ENCODE results near the gene THSD7A.

The THSD7A gene

GRCh38 chr7:11636274-11636673, 195.7 kb downstream of the THSD7A start:
- Histone ChIP-seq H3K4me1 (ENCODE audit: low read length) (no peaks in the 10 kb centered on the region), H3K9me3 (replicated peaks; ENCODE audit: insufficient read depth, low read length) (no peaks in the 10 kb centered on the region), H2AFZ (ENCODE audit: low read length) (no peak overlapping the region), H3K79me2 (ENCODE audit: low read length) (no peaks in the 10 kb centered on the region), H3K27me3 (replicated peaks; ENCODE audit: insufficient read depth, low read length) (no peaks in the 10 kb centered on the region), H3K9ac (ENCODE audit: low read length) (no peak overlapping the region), H4K20me1 (ENCODE audit: insufficient read depth, low read length) (no peaks in the 10 kb centered on the region), H3F3A (ENCODE audit: insufficient read depth, low read length) (no peaks in the 10 kb centered on the region), H3K27ac (ENCODE audit: low read length) (no peak overlapping the region), H3K9me2 (replicated peaks; ENCODE audit: insufficient read depth, low read length) (no peaks in the 10 kb centered on the region), H3K4me2 (ENCODE audit: low read depth, low read length) (no peak overlapping the region), H3K4me3 (ENCODE audit: low read length) (no peak overlapping the region), H3K36me3 (replicated peaks; ENCODE audit: insufficient read depth, low read length) (no peaks in the 10 kb centered on the region)
- no peak for DNase-seq
- TF ChIP-seq CTCF (IDR thresholded peaks at IDR 0.05; ENCODE audit: low read length) (no peak), EZH2 (optimal IDR thresholded peaks at IDR 0.05; ENCODE audit: low read depth, low read length) (no peak), EZH2phosphoT487 (IDR thresholded peaks at IDR 0.05; ENCODE audit: low read length) (no peak)

- no peak overlapping the region for H3K9ac ChIP-seq (ENCODE audit: low read length)
- no peaks in the 10 kb centered on the region for H3K9me3 ChIP-seq (replicated peaks; ENCODE audit: insufficient read depth, low read length)
- H3F3A ChIP-seq (ENCODE audit: insufficient read depth, low read length): no peaks in the 10 kb centered on the region
- H3K4me2 ChIP-seq (ENCODE audit: low read depth, low read length): no peak overlapping the region
- H4K20me1 ChIP-seq (ENCODE audit: insufficient read depth, low read length): no peaks in the 10 kb centered on the region
- no peak overlapping the region for H2AFZ ChIP-seq (ENCODE audit: low read length)
- no peak overlapping the region for H3K27ac ChIP-seq (ENCODE audit: low read length)
- H3K79me2 ChIP-seq (ENCODE audit: low read length): no peaks in the 10 kb centered on the region
- H3K27me3 ChIP-seq (replicated peaks; ENCODE audit: insufficient read depth, low read length): no peaks in the 10 kb centered on the region
- no peaks in the 10 kb centered on the region for H3K4me1 ChIP-seq (ENCODE audit: low read length)
- TF ChIP-seq CTCF (IDR thresholded peaks at IDR 0.05; ENCODE audit: low read length) (no peak), EZH2 (optimal IDR thresholded peaks at IDR 0.05; ENCODE audit: low read depth, low read length) (no peak), EZH2phosphoT487 (IDR thresholded peaks at IDR 0.05; ENCODE audit: low read length) (no peak)
- H3K4me3 ChIP-seq (ENCODE audit: low read length): no peak overlapping the region
- no peaks in the 10 kb centered on the region for H3K36me3 ChIP-seq (replicated peaks; ENCODE audit: insufficient read depth, low read length)
- no peaks in the 10 kb centered on the region for H3K9me2 ChIP-seq (replicated peaks; ENCODE audit: insufficient read depth, low read length)
- DNase-seq: no peak
Observed at GRCh38 chr7:11633310-11633709, 198.7 kb downstream of the THSD7A start.

- no peaks in the 10 kb centered on the region for H3K27me3 ChIP-seq (replicated peaks; ENCODE audit: insufficient read depth, low read length)
Observed at GRCh38 chr7:11630355-11630754, 201.6 kb downstream of the THSD7A start.

More at GRCh38 chr7:11630355-11630754, 201.6 kb downstream of the THSD7A start:
- Histone ChIP-seq H3K27ac (ENCODE audit: low read length) (no peak overlapping the region), H3K9me3 (replicated peaks; ENCODE audit: insufficient read depth, low read length) (no peaks in the 10 kb centered on the region), H3K4me2 (ENCODE audit: low read depth, low read length) (no peak overlapping the region), H2AFZ (ENCODE audit: low read length) (no peak overlapping the region), H3K4me3 (ENCODE audit: low read length) (no peak overlapping the region), H3K79me2 (ENCODE audit: low read length) (no peaks in the 10 kb centered on the region), H3K4me1 (ENCODE audit: low read length) (no peaks in the 10 kb centered on the region), H4K20me1 (ENCODE audit: insufficient read depth, low read length) (no peaks in the 10 kb centered on the region), H3F3A (ENCODE audit: insufficient read depth, low read length) (no peaks in the 10 kb centered on the region), H3K9me2 (replicated peaks; ENCODE audit: insufficient read depth, low read length) (no peaks in the 10 kb centered on the region), H3K36me3 (replicated peaks; ENCODE audit: insufficient read depth, low read length) (no peaks in the 10 kb centered on the region), H3K9ac (ENCODE audit: low read length) (no peak overlapping the region)
- TF ChIP-seq EZH2 (optimal IDR thresholded peaks at IDR 0.05; ENCODE audit: low read depth, low read length): no peak
- no peak for TF ChIP-seq EZH2phosphoT487 (IDR thresholded peaks at IDR 0.05; ENCODE audit: low read length)
- TF ChIP-seq CTCF (IDR thresholded peaks at IDR 0.05; ENCODE audit: low read length): no peak
- DNase-seq: no peak
